Transverse colon (tissue), 4 donors: ENCODE measurements around the gene MXRA8. TPM values are rescaled to one million over a fixed set of nuclear protein-coding genes. Genes with fewer than 3 reads are reported as not detected.

Source experiments
- DNase-seq: peaks from one replicate; pipeline ENCODE4 v3.0.0-alpha.2; 2019
- H3K27ac ChIP-seq, 4 donors: fragments of 200-600 bp; sonication (generic); 2 replicates each; pipeline ENCODE4 v1.5.1; 2016 to 2018; ENCODE audit warnings: inconsistent platforms in 4 of 4
- H3K27me3 ChIP-seq: fragments of 200-600 bp; sonication (generic); 2 replicates; pipeline ENCODE4 v1.5.1; 2017; ENCODE audit warnings: inconsistent platforms
- H3K36me3 ChIP-seq, 4 donors: fragments of 200-600 bp; sonication (generic); 2 replicates each; pipeline ENCODE4 v1.5.1; 2017 to 2019; ENCODE audit warnings: inconsistent platforms in 4 of 4
- H3K4me1 ChIP-seq, 4 donors: fragments of 200-600 bp; sonication (generic); 2 replicates each; pipeline ENCODE4 v1.5.1; 2017 to 2020; ENCODE audit warnings: inconsistent platforms in 4 of 4
- H3K4me3 ChIP-seq, 4 donors: fragments of 200-600 bp; sonication (generic); 1 replicate in 1 of 4; 2 replicates in 3 of 4; pipeline versions ENCODE4 v1.5.1 to v1.6.1; 2017 to 2019; ENCODE audit warnings: inconsistent platforms in 4 of 4
- H3K9me3 ChIP-seq, 2 donors: fragments of 200-600 bp; sonication (generic); 2 replicates each; pipeline ENCODE4 v1.5.1; 2017 to 2019; ENCODE audit warnings: inconsistent platforms in 2 of 2
- CTCF ChIP-seq, 5 experiments: fragments of 200-600 bp in 3 of 5; fragments of 450-650 bp in 2 of 5; sonication (generic) in 3 of 5; IDR thresholded peaks; 1 replicate in 2 of 5; 2 replicates in 3 of 5; pipeline ENCODE4 v1.5.1; 2016 to 2017; ENCODE audit warnings: antibody characterized with exemption in 5 of 5, inconsistent platforms in 3 of 5, mild to moderate bottlenecking in 2 of 5, moderate library complexity in 1 of 5
- EP300 ChIP-seq: sonication (generic); formaldehyde crosslinking; IDR thresholded peaks from one replicate; pipeline ENCODE4 v1.6.1; 2017; ENCODE audit warnings: antibody characterized with exemption, low read depth
- POLR2A ChIP-seq: fragments of 450-650 bp; IDR thresholded peaks from one replicate; pipeline ENCODE4 v1.6.1; 2016; ENCODE audit warnings: antibody characterized with exemption, mild to moderate bottlenecking, moderate library complexity
- POLR2AphosphoS5 ChIP-seq, 3 donors: sonication (generic); formaldehyde crosslinking; IDR thresholded peaks; one replicate each; pipeline ENCODE4 v1.6.1; 2016; ENCODE audit warnings: antibody characterized with exemption in 3 of 3
- WGBS, 2 donors: methylation state at CpG; one replicate each; pipeline ENCODE4 v1.1.5; 2018; ENCODE audit warnings: low coverage in 1 of 2; 5-methylcytosine and 5-hydroxymethylcytosine counted together
- in situ Hi-C, 4 donors: fragments of 200-750 bp; cut with MboI; loops; one replicate each; pipeline versions ENCODE4 v1.15.0 to v1.15.1; 2017; ENCODE audit warnings: low sequenced_read_pairs in 3 of 4, low pct_ligation_motif_present in 1 of 4, low pct_unique_long_range_greater_than_20kb in 1 of 4
- intact Hi-C: fragments of 100-400 bp; cut with DNase I; formaldehyde crosslinking; loops from one replicate; pipeline ENCODE4 v1.15.1; 2023; ENCODE audit warnings: low total_unique reads
- total RNA-seq, 4 donors: library from RNA; depleted of rRNA; stranded (reverse); fragments of >200 nt; gene quantifications; one replicate each; pipeline ENCODE4 v1.1.0, GENCODE V29; 2016

MXRA8 gene
- total RNA-seq, 4 donors from 2014 or later = 31.1 to 145 (median 57.1) TPM

GRCh38 chr1:1340791-1341548, 17.4 kb downstream of the MXRA8 start:
- Histone ChIP-seq H3K9me3 (no peaks in the 10 kb centered on the region), H3K36me3 (peaks cover 0 to 3% (median 0%) of the 10 kb centered on the region in 4 donors), H3K27ac (no peak overlapping the region), H3K27me3 (no peaks in the 10 kb centered on the region), H3K4me3 (no peak overlapping the region), H3K4me1 (peaks cover 11 to 17% (median 13%) of the 10 kb centered on the region in 4 donors)
- no peak for TF ChIP-seq EP300
- TF ChIP-seq CTCF (IDR thresholded peaks at IDR 0.05) = no peak
- TF ChIP-seq POLR2A = no peak
- no peak for TF ChIP-seq POLR2AphosphoS5 (IDR thresholded peaks at IDR 0.05)
- 89 to 93% methylated on average over 18 to 36 of the region's 36 CpGs for WGBS, 2 donors
- DNase-seq = no peak
- in situ Hi-C loops (no loop called here), intact Hi-C loops (no loop called here)

- WGBS, 2 donors = 88% methylated on average over 23 of the region's 23 CpGs; no CpG with 5 or more reads in 1 of the 2 donors
- TF ChIP-seq CTCF (IDR thresholded peaks at IDR 0.05) (no peak), POLR2A (no peak), EP300 (no peak), POLR2AphosphoS5 (IDR thresholded peaks at IDR 0.05) (no peak)
- intact Hi-C loops = no loop called here
- Histone ChIP-seq H3K4me3 (no peak overlapping the region), H3K36me3 (peaks cover 0 to 3% (median 0%) of the 10 kb centered on the region in 4 donors), H3K27me3 (no peaks in the 10 kb centered on the region), H3K4me1 (peaks cover 4 to 9% (median 5%) of the 10 kb centered on the region in 4 donors), H3K27ac (no peak overlapping the region), H3K9me3 (no peaks in the 10 kb centered on the region)
- no peak for DNase-seq
- in situ Hi-C loops = no loop called here
Measured at GRCh38 chr1:1340185-1340584, 18.2 kb downstream of the MXRA8 start.

GRCh38 chr1:1338278-1338677, 20.1 kb downstream of the MXRA8 start:
- intact Hi-C loops = no loop called here
- no peak for TF ChIP-seq POLR2A
- TF ChIP-seq POLR2AphosphoS5 (IDR thresholded peaks at IDR 0.05) = no peak
- TF ChIP-seq CTCF (IDR thresholded peaks at IDR 0.05) = no peak
- no peak for TF ChIP-seq EP300
- Histone ChIP-seq H3K36me3 (peaks cover 0 to 3% (median 0%) of the 10 kb centered on the region in 4 donors), H3K9me3 (no peaks in the 10 kb centered on the region), H3K4me1 (peaks cover 0 to 4% (median 1%) of the 10 kb centered on the region in 4 donors), H3K27me3 (no peaks in the 10 kb centered on the region), H3K27ac (no peak overlapping the region), H3K4me3 (no peak overlapping the region)
- in situ Hi-C loops = no loop called here
- DNase-seq = no peak
- 95% methylated on average over 33 of the region's 36 CpGs; no CpG with 5 or more reads in 1 of the 2 donors for WGBS, 2 donors

- no peaks in the 10 kb centered on the region for H3K9me3 ChIP-seq
- peaks cover 0 to 3% (median 0%) of the 10 kb centered on the region in 4 donors for H3K36me3 ChIP-seq
- intact Hi-C loops (no loop called here), in situ Hi-C loops (no loop called here)
- no peak overlapping the region for H3K27ac ChIP-seq
- no peaks in the 10 kb centered on the region for H3K27me3 ChIP-seq
- no peak for TF ChIP-seq POLR2AphosphoS5 (IDR thresholded peaks at IDR 0.05)
- TF ChIP-seq CTCF (IDR thresholded peaks at IDR 0.05) = no peak
- no peak for TF ChIP-seq EP300
- no peak for TF ChIP-seq POLR2A
- 74% methylated on average over 18 of the region's 18 CpGs; no CpG with 5 or more reads in 1 of the 2 donors for WGBS, 2 donors
- peak; percentile 71 for DNase-seq
- no peak overlapping the region for H3K4me3 ChIP-seq
- peaks cover 0 to 9% (median 7%) of the 10 kb centered on the region in 4 donors for H3K4me1 ChIP-seq
Measured at GRCh38 chr1:1337793-1338147, 20.6 kb downstream of the MXRA8 start.
